K562 (cell line): ENCODE results near the gene ANAPC10. TPM values are rescaled to one million over a fixed set of nuclear protein-coding genes. Genes with fewer than 3 reads are reported as not detected.

ENCODE experiments used
- CBFB ChIP-seq: sonication (generic); formaldehyde crosslinking; IDR thresholded peaks from 2 replicates; pipeline ENCODE4 v1.4.0; 2020; ENCODE audit warnings: mild to moderate bottlenecking, missing genetic modification reagents
- HSF4 ChIP-seq: fragments of 250-450 bp; sonication (Bioruptor Pico); IDR thresholded peaks from 2 replicates; pipeline ENCODE4 v2.1.2; 2022; ENCODE audit warnings: mild to moderate bottlenecking, moderate library complexity, borderline replicate concordance
- IRF1 ChIP-seq: sonication (generic); formaldehyde crosslinking; IDR thresholded peaks from 2 replicates; pipeline ENCODE4 v1.8.0; 2022; ENCODE audit warnings: missing genetic modification reagents, mild to moderate bottlenecking, borderline replicate concordance
- KAT2B ChIP-seq: IDR thresholded peaks from one replicate; pipeline ENCODE4 v1.6.1; 2012; ENCODE audit warnings: low read depth, mild to moderate bottlenecking, control low read depth, inconsistent platforms, low read length, moderate library complexity
- LARP7 ChIP-seq: fragments of 450-650 bp; IDR thresholded peaks from 2 replicates; pipeline ENCODE4 v1.6.1; 2016
- MEF2D ChIP-seq: conservative IDR thresholded peaks from 2 replicates; pipeline ENCODE4 v1.6.1; 2016; ENCODE audit warnings: low read depth, missing genetic modification characterization, missing compliant biosample characterization
- OTX1 ChIP-seq: fragments of 450-650 bp; formaldehyde crosslinking; IDR thresholded peaks from 2 replicates; pipeline ENCODE4 v1.4.0; 2022; ENCODE audit warnings: mild to moderate bottlenecking
- RBM34 ChIP-seq: fragments of 200-400 bp; formaldehyde crosslinking; IDR thresholded peaks from 2 replicates; pipeline ENCODE4 v1.6.1; 2018; ENCODE audit warnings: low read length, borderline replicate concordance; ENCODE audit not compliant: insufficient read depth
- TEAD1 ChIP-seq, 2 experiments: fragments of 450-650 bp in 1 of 2; sonication (generic) in 1 of 2; formaldehyde crosslinking; IDR thresholded peaks; 2 replicates each; pipeline versions ENCODE4 v1.4.0 to v1.8.0; 2020 to 2022; ENCODE audit warnings: mild to moderate bottlenecking in 2 of 2, missing genetic modification reagents in 1 of 2
- ZBTB5 ChIP-seq: fragments of 450-650 bp; IDR thresholded peaks from 2 replicates; pipeline ENCODE4 v1.6.1; 2017; ENCODE audit warnings: antibody characterized with exemption
- ZNF133 ChIP-seq: fragments of 250-450 bp; sonication (Bioruptor Pico); IDR thresholded peaks from 2 replicates; pipeline ENCODE4 v1.4.0; 2020; ENCODE audit warnings: mild to moderate bottlenecking
- ZNF143 ChIP-seq: sonication (generic); formaldehyde crosslinking; IDR thresholded peaks from 2 replicates; pipeline ENCODE4 v1.9.0; 2022; ENCODE audit warnings: mild to moderate bottlenecking, missing genetic modification reagents
- ZNF263 ChIP-seq: sonication (generic); formaldehyde crosslinking; IDR thresholded peaks from 2 replicates; pipeline ENCODE4 v1.8.0; 2022; ENCODE audit warnings: mild to moderate bottlenecking, missing genetic modification reagents, borderline replicate concordance
- ZNF830 ChIP-seq: fragments of 250-450 bp; sonication (Bioruptor Pico); IDR thresholded peaks from 2 replicates; pipeline ENCODE4 v1.5.0; 2021; ENCODE audit warnings: mild to moderate bottlenecking
- ZSCAN32 ChIP-seq: fragments of 450-650 bp; formaldehyde crosslinking; IDR thresholded peaks from 2 replicates; pipeline ENCODE4 v1.4.0; 2020; ENCODE audit warnings: mild to moderate bottlenecking, moderate library complexity
- polyA plus RNA-seq, 8 experiments: library from polyadenylated mRNA; depleted of rRNA in 4 of 8; stranded (reverse) in 5 of 8; unstranded in 3 of 8; fragments of >200 nt; fragmentation: Nextera tagmentation in 2 of 8; fragmentation: Illumina TruSeq in 1 of 8; extraction: Ambion mirVana in 2 of 8; extraction: Trizol in 1 of 8; gene quantifications; 2 replicates each; pipeline versions ENCODE4 v1.2.1 to v1.2.3, GENCODE V29; 2011 to 2014; ENCODE audit warnings: inconsistent platforms in 1 of 8, missing spikeins in 1 of 8
- total RNA-seq, 7 experiments: library from RNA; depleted of rRNA in 6 of 7; stranded (reverse); fragments of >200 nt in 6 of 7; fragmentation: Illumina TruSeq in 2 of 7; extraction: Trizol in 2 of 7; gene quantifications; 2 replicates each; pipeline versions ENCODE4 v1.2.1 to v1.2.3, GENCODE V29; 2011 to 2021; ENCODE audit warnings: low replicate concordance in 1 of 7
- TF ChIP-seq, protein P1 (sequence below): fragments of 450-650 bp; conservative IDR thresholded peaks from 2 replicates; pipeline ENCODE4 v1.6.1; 2016; ENCODE audit warnings: missing genetic modification characterization, low read depth, mild to moderate bottlenecking, control low read depth, missing compliant biosample characterization
- TF ChIP-seq, protein P2 (sequence below): sonication (generic); formaldehyde crosslinking; IDR thresholded peaks from 2 replicates; pipeline ENCODE4 v1.8.0; 2023; ENCODE audit warnings: mild to moderate bottlenecking, missing genetic modification reagents

Gene ANAPC10
- total and polyA plus RNA-seq, 9 of the 15 experiments (the other 6 are each of a cell fraction or from before 2014, with no cell fraction given), result 31.0 to 96.2 (median 60.3) TPM

DNA sequence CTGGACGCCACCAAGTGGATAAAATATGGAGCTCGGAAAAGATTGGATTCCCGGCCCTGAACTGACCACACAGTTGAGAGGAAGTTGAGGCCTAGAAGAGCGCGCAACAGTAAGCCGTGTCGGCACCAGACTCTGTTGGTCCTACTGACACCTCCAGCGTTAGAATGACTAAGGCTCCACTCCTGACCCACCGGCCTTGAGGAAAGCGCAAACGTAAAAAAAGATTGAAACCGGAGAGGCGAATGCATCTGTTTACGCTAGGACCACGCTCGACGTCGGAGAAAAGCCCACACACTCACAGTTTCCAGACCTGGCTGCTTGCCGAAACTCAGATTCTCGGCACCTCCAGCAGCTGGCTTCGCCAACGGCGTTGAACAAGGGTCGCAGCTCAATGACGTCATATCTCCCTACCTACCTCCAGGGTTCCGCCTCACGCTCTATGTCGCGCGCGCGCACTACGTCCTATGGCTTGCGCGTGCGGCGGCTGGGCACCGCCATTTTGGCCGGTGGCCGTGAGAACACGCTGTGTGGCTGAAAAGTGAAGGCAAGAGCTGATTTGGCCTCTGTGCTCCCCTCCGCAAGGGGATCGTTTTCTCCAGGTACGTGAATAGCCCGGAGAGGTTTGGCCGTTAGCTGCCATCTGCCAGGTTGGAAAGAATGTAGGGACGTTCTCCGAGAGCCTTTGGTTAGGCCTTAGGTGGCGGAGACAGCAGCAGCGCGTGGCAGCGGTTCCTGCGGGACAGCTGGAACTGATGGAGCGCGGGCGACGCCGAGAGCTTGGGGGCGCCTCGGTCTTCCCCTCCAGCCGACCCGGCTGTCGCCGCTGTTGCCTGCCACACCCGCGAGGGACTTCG is at the start of gene ANAPC10, which contains the start of gene ABCE1 (continued):
- TF ChIP-seq, protein P1, sequence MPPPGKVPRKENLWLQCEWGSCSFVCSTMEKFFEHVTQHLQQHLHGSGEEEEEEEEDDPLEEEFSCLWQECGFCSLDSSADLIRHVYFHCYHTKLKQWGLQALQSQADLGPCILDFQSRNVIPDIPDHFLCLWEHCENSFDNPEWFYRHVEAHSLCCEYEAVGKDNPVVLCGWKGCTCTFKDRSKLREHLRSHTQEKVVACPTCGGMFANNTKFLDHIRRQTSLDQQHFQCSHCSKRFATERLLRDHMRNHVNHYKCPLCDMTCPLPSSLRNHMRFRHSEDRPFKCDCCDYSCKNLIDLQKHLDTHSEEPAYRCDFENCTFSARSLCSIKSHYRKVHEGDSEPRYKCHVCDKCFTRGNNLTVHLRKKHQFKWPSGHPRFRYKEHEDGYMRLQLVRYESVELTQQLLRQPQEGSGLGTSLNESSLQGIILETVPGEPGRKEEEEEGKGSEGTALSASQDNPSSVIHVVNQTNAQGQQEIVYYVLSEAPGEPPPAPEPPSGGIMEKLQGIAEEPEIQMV (tag), result no peak
- TF ChIP-seq TEAD1 (CRISPR knock-in tag; IDR thresholded peaks at IDR 0.05) (peak; percentile 64 to 94; a peak in 3 of 4 replicates), KAT2B (no peak), RBM34 (no peak), ZNF263 (CRISPR knock-in tag) (no peak), LARP7 (peak; percentile 58; the same call in 1 of the 2 replicates), IRF1 (CRISPR knock-in tag) (no peak), MEF2D (tag) (no peak), ZSCAN32 (no peak), HSF4 (CRISPR knock-in tag) (no peak), ZNF143 (CRISPR knock-in tag) (peak; percentile 52; the same call in 1 of the 2 replicates), ZNF830 (CRISPR knock-in tag) (0 out of 2 replicates have a peak, but pooled peaks have one; percentile 53), OTX1 (CRISPR knock-in tag) (0 out of 2 replicates have a peak, but pooled peaks have one; percentile 22), CBFB (CRISPR knock-in tag) (no peak), ZBTB5 (no peak), ZNF133 (no peak)
- TF ChIP-seq, protein P2, sequence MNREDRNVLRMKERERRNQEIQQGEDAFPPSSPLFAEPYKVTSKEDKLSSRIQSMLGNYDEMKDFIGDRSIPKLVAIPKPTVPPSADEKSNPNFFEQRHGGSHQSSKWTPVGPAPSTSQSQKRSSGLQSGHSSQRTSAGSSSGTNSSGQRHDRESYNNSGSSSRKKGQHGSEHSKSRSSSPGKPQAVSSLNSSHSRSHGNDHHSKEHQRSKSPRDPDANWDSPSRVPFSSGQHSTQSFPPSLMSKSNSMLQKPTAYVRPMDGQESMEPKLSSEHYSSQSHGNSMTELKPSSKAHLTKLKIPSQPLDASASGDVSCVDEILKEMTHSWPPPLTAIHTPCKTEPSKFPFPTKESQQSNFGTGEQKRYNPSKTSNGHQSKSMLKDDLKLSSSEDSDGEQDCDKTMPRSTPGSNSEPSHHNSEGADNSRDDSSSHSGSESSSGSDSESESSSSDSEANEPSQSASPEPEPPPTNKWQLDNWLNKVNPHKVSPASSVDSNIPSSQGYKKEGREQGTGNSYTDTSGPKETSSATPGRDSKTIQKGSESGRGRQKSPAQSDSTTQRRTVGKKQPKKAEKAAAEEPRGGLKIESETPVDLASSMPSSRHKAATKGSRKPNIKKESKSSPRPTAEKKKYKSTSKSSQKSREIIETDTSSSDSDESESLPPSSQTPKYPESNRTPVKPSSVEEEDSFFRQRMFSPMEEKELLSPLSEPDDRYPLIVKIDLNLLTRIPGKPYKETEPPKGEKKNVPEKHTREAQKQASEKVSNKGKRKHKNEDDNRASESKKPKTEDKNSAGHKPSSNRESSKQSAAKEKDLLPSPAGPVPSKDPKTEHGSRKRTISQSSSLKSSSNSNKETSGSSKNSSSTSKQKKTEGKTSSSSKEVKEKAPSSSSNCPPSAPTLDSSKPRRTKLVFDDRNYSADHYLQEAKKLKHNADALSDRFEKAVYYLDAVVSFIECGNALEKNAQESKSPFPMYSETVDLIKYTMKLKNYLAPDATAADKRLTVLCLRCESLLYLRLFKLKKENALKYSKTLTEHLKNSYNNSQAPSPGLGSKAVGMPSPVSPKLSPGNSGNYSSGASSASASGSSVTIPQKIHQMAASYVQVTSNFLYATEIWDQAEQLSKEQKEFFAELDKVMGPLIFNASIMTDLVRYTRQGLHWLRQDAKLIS (CRISPR knock-in tag), result 0 out of 2 replicates have a peak, but pooled peaks have one; percentile 12
